Activated CD4-positive, alpha-beta T cell treated with anti-CD3 and anti-CD28 coated beads, Interleukin-2, amount 10 ng/mL, durations not matched to agents 7 days and 5 days (primary cell): ENCODE measurements around the gene CHCHD10. TPM values are rescaled to one million over a fixed set of nuclear protein-coding genes. Genes with fewer than 3 reads are reported as not detected.
"Not testable (repeated sequence)": the region's sequence is repeated elsewhere in the genome, so short reads cannot be mapped to it uniquely, and the experiment has no call there.

Source experiments
- CTCF ChIA-PET: fragments of 350-600 bp; sonication (Branson Sonifier 250); formaldehyde crosslinking; loops from one replicate; lab custom pipeline; 2021; ENCODE audit warnings: antibody characterized with exemption; lab: Charles Lee
- POLR2A ChIA-PET: fragments of 350-600 bp; sonication (Branson Sonifier 250); formaldehyde crosslinking; loops from one replicate; lab custom pipeline; 2021; ENCODE audit warnings: antibody characterized with exemption; lab: Charles Lee
- DNase-seq: peaks from one replicate; pipeline ENCODE4 v3.0.0-alpha.2; 2020
- H3K27ac Mint-ChIP-seq: one replicate; pipeline ENCODE4 v1.8.0; 2021; ENCODE audit warnings: mild to moderate bottlenecking, moderate library complexity, mixed read lengths
- H3K27me3 Mint-ChIP-seq: one replicate; pipeline ENCODE4 v1.8.0; 2021; ENCODE audit warnings: mixed read lengths
- H3K36me3 Mint-ChIP-seq: one replicate; pipeline ENCODE4 v1.8.0; 2021; ENCODE audit warnings: low read depth, mixed read lengths
- H3K4me1 Mint-ChIP-seq: one replicate; pipeline ENCODE4 v1.8.0; 2021; ENCODE audit warnings: mixed read lengths
- H3K4me3 Mint-ChIP-seq: one replicate; pipeline ENCODE4 v1.8.0; 2021; ENCODE audit warnings: mild to moderate bottlenecking, moderate library complexity, mixed read lengths
- H3K9me3 Mint-ChIP-seq: one replicate; pipeline ENCODE4 v1.8.0; 2021; ENCODE audit warnings: mixed read lengths
- total RNA-seq, 2 experiments: library from RNA; stranded (reverse); gene quantifications; one replicate each; pipeline ENCODE4 v1.2.3, GENCODE V29; 2021

Gene CHCHD10
- total RNA-seq, 2 experiments from 2014 or later: 44.6 to 55.4 TPM

GRCh38 chr22:23751441-23751996, 16.3 kb downstream of the CHCHD10 start:
- POLR2A ChIA-PET: interaction anchor here (0.7 kb wide), 1 partner anchor 613 kb away, joined by 3 read pairs; no protein-coding TSS in a partner anchor
- no peak for DNase-seq
- CTCF ChIA-PET: interaction anchor here (0.6 to 3.5 kb wide), 3 partner anchors 14 to 232 kb away, joined by 4 to 20 read pairs (median 5); partner anchors contain the start of genes CHCHD10 and MIF

GRCh38 chr22:23750714-23751440, 16.9 kb downstream of the CHCHD10 start, which contains the start of gene ZNF70:
ZNF70 (minus strand) TSS chr22:23751112; CDS start chr22:23745140, 5,972 bp downstream.
- ChIA-PET CTCF (interaction anchor here (1.0 to 3.5 kb wide), 3 partner anchors 15 to 143 kb away, joined by 3 to 20 read pairs (median 4); partner anchors contain the start of genes CHCHD10 and MIF), POLR2A (interaction anchor here (0.7 kb wide), 1 partner anchor 613 kb away, joined by 3 read pairs; no protein-coding TSS in a partner anchor)
- Mint-ChIP-seq H3K4me1 (peaks cover 17% of the 10 kb centered on the region), H3K27ac (peak within 1 kb of the TSS; percentile 73), H3K4me3 (peak within 1 kb of the TSS; percentile 79), H3K9me3 (no peaks in the 10 kb centered on the region), H3K27me3 (no peaks in the 10 kb centered on the region), H3K36me3 (no peaks in the 10 kb centered on the region)
- peak; percentile 80 for DNase-seq

More at GRCh38 chr22:23751441-23751996, 16.3 kb downstream of the CHCHD10 start:
- Mint-ChIP-seq H3K36me3 (no peaks in the 10 kb centered on the region), H3K4me1 (peaks cover 17% of the 10 kb centered on the region), H3K27ac (peak overlapping the region; percentile 66), H3K9me3 (no peaks in the 10 kb centered on the region), H3K27me3 (no peaks in the 10 kb centered on the region), H3K4me3 (peak overlapping the region; percentile 66)

- H3K27ac Mint-ChIP-seq: peak overlapping the region; percentile 73
- POLR2A ChIA-PET: no interaction called here
- H3K4me3 Mint-ChIP-seq: peak overlapping the region; percentile 79
- no peaks in the 10 kb centered on the region for H3K36me3 Mint-ChIP-seq
- H3K4me1 Mint-ChIP-seq: peaks cover 17% of the 10 kb centered on the region
- CTCF ChIA-PET: interaction anchor here (1.0 to 3.5 kb wide), 3 partner anchors 15 to 144 kb away, joined by 3 to 20 read pairs (median 4); partner anchors contain the start of genes CHCHD10 and MIF
- H3K27me3 Mint-ChIP-seq: no peaks in the 10 kb centered on the region
- no peak for DNase-seq
- no peaks in the 10 kb centered on the region for H3K9me3 Mint-ChIP-seq
Observed at GRCh38 chr22:23750367-23750713, 17.4 kb downstream of the CHCHD10 start.

GRCh38 chr22:23749841-23750301, 17.9 kb downstream of the CHCHD10 start:
- Mint-ChIP-seq H3K4me3 (peak overlapping the region; percentile 79), H3K36me3 (peaks cover 4% of the 10 kb centered on the region), H3K27ac (peak overlapping the region; percentile 73), H3K27me3 (no peaks in the 10 kb centered on the region), H3K9me3 (no peaks in the 10 kb centered on the region), H3K4me1 (peaks cover 17% of the 10 kb centered on the region)
- CTCF ChIA-PET: interaction anchor here (0.6 to 3.5 kb wide), 3 partner anchors 16 to 51 kb away, joined by 3 to 20 read pairs (median 3); partner anchors contain the start of gene CHCHD10
- DNase-seq: no peak
- POLR2A ChIA-PET: no interaction called here

GRCh38 chr22:23745791-23746190, 22.0 kb downstream of the CHCHD10 start:
- CTCF ChIA-PET: interaction anchor here (1.3 kb wide), 1 partner anchor 18 kb away, joined by 3 read pairs; no protein-coding TSS in a partner anchor

GRCh38 chr22:23744485-23744884, 23.3 kb downstream of the CHCHD10 start:
- peaks cover 19% of the 10 kb centered on the region for H3K36me3 Mint-ChIP-seq
- POLR2A ChIA-PET: interaction anchor here (0.6 kb wide), 1 partner anchor 155 kb away, joined by 4 read pairs; no protein-coding TSS in a partner anchor
- H3K27me3 Mint-ChIP-seq: no peaks in the 10 kb centered on the region
- H3K4me3 Mint-ChIP-seq: no peak overlapping the region
- H3K9me3 Mint-ChIP-seq: peaks cover 7% of the 10 kb centered on the region
- no peak for DNase-seq
- H3K4me1 Mint-ChIP-seq: no peaks in the 10 kb centered on the region
- H3K27ac Mint-ChIP-seq: no peak overlapping the region
- CTCF ChIA-PET: interaction anchor here (1.1 to 1.4 kb wide), 3 partner anchors 15 to 31 kb away, joined by 3 to 4 read pairs (median 3); partner anchors contain the start of gene CHCHD10

More at GRCh38 chr22:23745791-23746190, 22.0 kb downstream of the CHCHD10 start:
- H3K27me3 Mint-ChIP-seq: no peaks in the 10 kb centered on the region
- H3K4me1 Mint-ChIP-seq: peaks cover 11% of the 10 kb centered on the region
- no peak overlapping the region for H3K27ac Mint-ChIP-seq
- peaks cover 19% of the 10 kb centered on the region for H3K36me3 Mint-ChIP-seq
- no peak for DNase-seq
- POLR2A ChIA-PET: no interaction called here
- H3K4me3 Mint-ChIP-seq: no peak overlapping the region
- peaks cover 7% of the 10 kb centered on the region for H3K9me3 Mint-ChIP-seq

- no peak for DNase-seq
- Mint-ChIP-seq H3K36me3 (peaks cover 19% of the 10 kb centered on the region), H3K4me1 (no peaks in the 10 kb centered on the region), H3K27me3 (no peaks in the 10 kb centered on the region), H3K27ac (no peak overlapping the region), H3K9me3 (peaks cover 7% of the 10 kb centered on the region), H3K4me3 (no peak overlapping the region)
- POLR2A ChIA-PET: interaction anchor here (0.6 kb wide), 1 partner anchor 154 kb away, joined by 4 read pairs; no protein-coding TSS in a partner anchor
- CTCF ChIA-PET: interaction anchor here (1.1 to 1.4 kb wide), 3 partner anchors 16 to 30 kb away, joined by 3 to 4 read pairs (median 3); partner anchors contain the start of gene CHCHD10
Observed at GRCh38 chr22:23744001-23744400, 23.8 kb downstream of the CHCHD10 start.

GRCh38 chr22:23743303-23743705, 24.5 kb downstream of the CHCHD10 start:
- Mint-ChIP-seq H3K36me3 (peaks cover 19% of the 10 kb centered on the region), H3K9me3 (peaks cover 7% of the 10 kb centered on the region), H3K27ac (no peak overlapping the region), H3K4me1 (peaks cover 3% of the 10 kb centered on the region), H3K27me3 (no peaks in the 10 kb centered on the region), H3K4me3 (no peak overlapping the region)
- ChIA-PET POLR2A (no interaction called here), CTCF (interaction anchor here (1.3 to 1.4 kb wide), 2 partner anchors 16 to 30 kb away, joined by 3 to 4 read pairs; no protein-coding TSS in a partner anchor)
- DNase-seq: no peak

GRCh38 chr22:23742505-23743264, 25.1 kb downstream of the CHCHD10 start:
- Mint-ChIP-seq H3K27ac (no peak overlapping the region), H3K9me3 (peaks cover 7% of the 10 kb centered on the region), H3K27me3 (no peaks in the 10 kb centered on the region), H3K4me1 (peaks cover 3% of the 10 kb centered on the region), H3K36me3 (peaks cover 19% of the 10 kb centered on the region), H3K4me3 (no peak overlapping the region)
- CTCF ChIA-PET: interaction anchor here (0.6 kb wide), 1 partner anchor 63 kb away, joined by 4 read pairs; no protein-coding TSS in a partner anchor
- DNase-seq: no peak
- POLR2A ChIA-PET: no interaction called here

GRCh38 chr22:23737696-23738095, 30.1 kb downstream of the CHCHD10 start:
- peaks cover 3% of the 10 kb centered on the region for H3K4me1 Mint-ChIP-seq
- POLR2A ChIA-PET: no interaction called here

GRCh38 chr22:23728108-23728507, 39.7 kb downstream of the CHCHD10 start:
- H3K27ac Mint-ChIP-seq, H3K4me3 Mint-ChIP-seq, H3K9me3 Mint-ChIP-seq, H3K27me3 Mint-ChIP-seq, H3K36me3 Mint-ChIP-seq, H3K4me1 Mint-ChIP-seq, POLR2A ChIA-PET, DNase-seq: not testable (repeated sequence)
- CTCF ChIA-PET: interaction anchor here (0.9 to 1.7 kb wide), 3 partner anchors 11 to 18 kb away, joined by 3 to 4 read pairs (median 3); no protein-coding TSS in a partner anchor

More at GRCh38 chr22:23737696-23738095, 30.1 kb downstream of the CHCHD10 start:
- CTCF ChIA-PET: interaction anchor here (0.6 to 1.1 kb wide), 4 partner anchors 9 to 813 kb away, joined by 3 read pairs; partner anchors contain the start of gene MIF
- Mint-ChIP-seq H3K36me3 (no peaks in the 10 kb centered on the region), H3K4me3 (no peak overlapping the region), H3K9me3 (no peaks in the 10 kb centered on the region), H3K27ac (no peak overlapping the region), H3K27me3 (no peaks in the 10 kb centered on the region)
- DNase-seq: no peak
